SK-N-MC (cell line): ENCODE results near the gene TMEM167B.
"Not testable (repeated sequence)": the region's sequence is repeated elsewhere in the genome, so short reads cannot be mapped to it uniquely, and the experiment has no call there.

Experiments
- DNase-seq: peaks from one replicate; pipeline ENCODE4 v3.0.0-alpha.2; 2011; ENCODE audit warnings: low read depth, low spot score
- H3K27ac ChIP-seq: fragments of 200-600 bp; sonication (generic); 2 replicates; pipeline ENCODE4 v1.5.1; 2016; ENCODE audit warnings: mixed run types
- H3K36me3 ChIP-seq: fragments of 200-600 bp; sonication (generic); 2 replicates; pipeline ENCODE4 v1.6.1; 2017; ENCODE audit warnings: antibody characterized with exemption, low read length, mixed read lengths; ENCODE audit not compliant: insufficient read depth
- H3K4me3 ChIP-seq: fragments of 200-600 bp; sonication (generic); 2 replicates; pipeline ENCODE4 v1.5.1; 2016
- H3K9ac ChIP-seq: fragments of 200-600 bp; sonication (generic); 2 replicates; pipeline ENCODE4 v1.8.0; 2017; ENCODE audit warnings: mixed run types, mixed read lengths; ENCODE audit not compliant: insufficient read length
- H3K9me3 ChIP-seq: fragments of 200-600 bp; sonication (generic); 2 replicates; pipeline ENCODE4 v1.6.1; 2017; ENCODE audit warnings: low read depth, mild to moderate bottlenecking, antibody characterized with exemption, low read length, moderate library complexity, mixed read lengths
- EZH2 ChIP-seq: fragments of 200-600 bp; sonication (generic); IDR thresholded peaks from one replicate; pipeline ENCODE4 v1.6.1; 2017; ENCODE audit warnings: antibody characterized with exemption
- FOXP2 ChIP-seq: optimal IDR thresholded peaks from 2 replicates; pipeline ENCODE3; 2011; ENCODE audit warnings: mild to moderate bottlenecking, moderate library complexity; ENCODE audit not compliant: insufficient read depth; ENCODE audit errors: extremely low read length, control extremely low read depth
- POLR2AphosphoS5 ChIP-seq: IDR thresholded peaks from 2 replicates; pipeline ENCODE4 v1.6.1; 2012; ENCODE audit warnings: mild to moderate bottlenecking, low read depth, low read length, borderline replicate concordance

Gene TMEM167B

GRCh38 chr1:109050228-109050995 is 40.2 kb upstream of the TMEM167B start:
- H3K36me3 ChIP-seq: no peaks in the 10 kb centered on the region
- no peak overlapping the region for H3K27ac ChIP-seq
- TF ChIP-seq POLR2AphosphoS5 (no peak), EZH2 (no peak), FOXP2 (no peak)
- no peak for DNase-seq
- H3K4me3 ChIP-seq: no peak overlapping the region
- H3K9me3 ChIP-seq: no peaks in the 10 kb centered on the region
- no peak overlapping the region for H3K9ac ChIP-seq

- DNase-seq, H3K36me3 ChIP-seq, H3K27ac ChIP-seq, H3K4me3 ChIP-seq, H3K9me3 ChIP-seq, H3K9ac ChIP-seq: not testable (repeated sequence)
Observed at GRCh38 chr1:109052145-109052544, 38.4 kb upstream of the TMEM167B start.

- H3K4me3 ChIP-seq: no peak overlapping the region
- H3K36me3 ChIP-seq: no peaks in the 10 kb centered on the region
- H3K9ac ChIP-seq: no peak overlapping the region
- H3K27ac ChIP-seq: no peak overlapping the region
- TF ChIP-seq FOXP2 (no peak), EZH2 (no peak), POLR2AphosphoS5 (no peak)
- no peak for DNase-seq
- H3K9me3 ChIP-seq: no peaks in the 10 kb centered on the region
Observed at GRCh38 chr1:109056064-109056463, 34.5 kb upstream of the TMEM167B start.

- Histone ChIP-seq H3K27ac (no peak overlapping the region), H3K9ac (no peak overlapping the region), H3K36me3 (peaks cover 6% of the 10 kb centered on the region), H3K9me3 (no peaks in the 10 kb centered on the region), H3K4me3 (no peak overlapping the region)
- TF ChIP-seq POLR2AphosphoS5: no peak
- TF ChIP-seq FOXP2: no peak
- TF ChIP-seq EZH2: no peak
- no peak for DNase-seq
Observed at GRCh38 chr1:109059026-109059425, 31.5 kb upstream of the TMEM167B start.

- TF ChIP-seq POLR2AphosphoS5 (no peak), FOXP2 (no peak), EZH2 (no peak)
- H3K27ac ChIP-seq: no peak overlapping the region
- DNase-seq: no peak
Observed at GRCh38 chr1:109060707-109061106, 29.9 kb upstream of the TMEM167B start.

GRCh38 chr1:109061183-109061582 is 29.4 kb upstream of the TMEM167B start:
- Histone ChIP-seq H3K9me3 (no peaks in the 10 kb centered on the region), H3K4me3 (no peak overlapping the region), H3K27ac (no peak overlapping the region), H3K9ac (no peak overlapping the region), H3K36me3 (peaks cover 15% of the 10 kb centered on the region)
- DNase-seq: no peak
- TF ChIP-seq POLR2AphosphoS5 (no peak), EZH2 (no peak), FOXP2 (no peak)

More at GRCh38 chr1:109060707-109061106, 29.9 kb upstream of the TMEM167B start:
- Histone ChIP-seq H3K9ac (no peak overlapping the region), H3K4me3 (no peak overlapping the region), H3K36me3 (peaks cover 11% of the 10 kb centered on the region), H3K9me3 (no peaks in the 10 kb centered on the region)

- no peak for TF ChIP-seq FOXP2
- TF ChIP-seq EZH2: no peak
- TF ChIP-seq POLR2AphosphoS5: no peak
- Histone ChIP-seq H3K27ac (no peak overlapping the region), H3K9ac (no peak overlapping the region), H3K36me3 (peaks cover 33% of the 10 kb centered on the region), H3K9me3 (no peaks in the 10 kb centered on the region), H3K4me3 (no peak overlapping the region)
- DNase-seq: no peak
Observed at GRCh38 chr1:109065137-109065536, 25.4 kb upstream of the TMEM167B start.

GRCh38 chr1:109067883-109068282 is 22.7 kb upstream of the TMEM167B start:
- DNase-seq: no peak
- no peaks in the 10 kb centered on the region for H3K9me3 ChIP-seq
- TF ChIP-seq POLR2AphosphoS5 (no peak), FOXP2 (no peak), EZH2 (no peak)
- H3K9ac ChIP-seq: no peak overlapping the region
- H3K27ac ChIP-seq: no peak overlapping the region
- H3K4me3 ChIP-seq: no peak overlapping the region
- H3K36me3 ChIP-seq: peaks cover 33% of the 10 kb centered on the region

- TF ChIP-seq FOXP2 (no peak), EZH2 (no peak), POLR2AphosphoS5 (no peak)
- H3K36me3 ChIP-seq: peaks cover 24% of the 10 kb centered on the region
- no peak overlapping the region for H3K9ac ChIP-seq
- no peak overlapping the region for H3K4me3 ChIP-seq
- no peak for DNase-seq
- H3K27ac ChIP-seq: no peak overlapping the region
- no peaks in the 10 kb centered on the region for H3K9me3 ChIP-seq
Observed at GRCh38 chr1:109069294-109069693, 21.3 kb upstream of the TMEM167B start.
